MM.1S (cell line): ENCODE data around the gene METTL24.

Source experiments
- CTCF ChIP-seq: fragments of 300-600 bp; sonication (generic); IDR thresholded peaks from 2 replicates; pipeline ENCODE4 v1.5.1; 2016; ENCODE audit warnings: antibody characterized with exemption, low read length, mixed read lengths
- EZH2 ChIP-seq: fragments of 300-600 bp; sonication (generic); optimal IDR thresholded peaks from 2 replicates; pipeline ENCODE3; 2017; ENCODE audit warnings: low read depth, mild to moderate bottlenecking, antibody characterized with exemption, low read length, mixed read lengths
- EZH2phosphoT487 ChIP-seq: fragments of 300-600 bp; sonication (generic); IDR thresholded peaks from 2 replicates; pipeline ENCODE4 v1.6.1; 2018; ENCODE audit warnings: antibody characterized with exemption, low read length

- TF ChIP-seq CTCF (no peak), EZH2 (no peak), EZH2phosphoT487 (no peak)
Observed at GRCh38 chr6:110255211-110255750, 102.9 kb downstream of the METTL24 start.
